ENCODE measurements around the gene ALS2CL. TPM values are rescaled to one million over a fixed set of nuclear protein-coding genes. Genes with fewer than 3 reads are reported as not detected.

Gene ALS2CL
- total RNA-seq, 1 donor from 2014 or later, result 13.5 TPM

DNA sequence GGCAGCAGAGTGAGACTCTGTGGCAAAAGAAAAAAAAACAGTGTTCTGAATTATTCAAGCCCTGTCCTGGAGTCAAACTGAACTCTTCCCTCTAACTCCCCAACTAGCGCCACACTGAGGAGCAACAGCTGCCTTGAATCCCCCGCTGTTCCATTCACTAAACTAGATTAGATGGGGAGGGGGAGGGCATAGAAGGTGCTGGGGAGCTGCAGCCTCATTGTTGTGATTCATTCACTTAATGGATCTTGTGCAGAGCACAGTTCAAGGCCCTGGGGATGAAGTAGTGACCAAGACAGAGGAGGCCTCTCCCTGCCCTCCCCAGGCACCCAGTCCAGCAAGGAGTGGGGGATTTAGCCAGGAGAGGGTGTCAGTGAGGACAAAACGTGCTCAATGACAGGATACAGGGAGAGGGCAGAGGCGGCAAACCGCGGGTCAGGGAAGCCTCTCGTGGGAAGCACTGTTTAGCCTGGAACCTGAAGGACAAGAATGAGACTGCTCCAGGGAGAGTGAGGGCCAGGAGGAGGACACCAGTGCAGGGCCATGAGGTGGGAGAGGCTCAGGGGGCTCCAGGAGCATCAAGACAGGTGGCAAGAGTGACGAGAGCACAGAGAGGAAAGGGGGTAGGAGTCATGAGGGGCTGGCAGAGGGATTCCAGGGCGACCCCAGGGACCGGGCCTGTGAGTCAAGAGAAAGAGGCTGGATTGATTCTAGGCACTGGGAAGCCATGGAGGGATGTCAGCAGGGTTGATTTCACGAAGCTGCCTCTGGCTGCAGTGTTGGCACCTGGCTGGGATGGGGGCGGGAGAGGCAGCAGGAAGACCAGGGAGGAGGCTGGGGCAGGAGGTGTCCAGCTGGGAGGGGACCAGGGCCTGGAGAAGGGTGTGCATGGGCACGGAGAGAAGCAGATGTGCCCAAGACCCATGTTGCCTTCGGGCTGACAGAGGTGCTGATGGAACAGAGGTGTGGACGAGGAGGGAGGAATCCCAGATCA is 31.4 kb downstream of the ALS2CL start:
- no peak for TF ChIP-seq EZH2 (IDR thresholded peaks at IDR 0.05; ENCODE audit: insufficient read depth, low read length)
- TF ChIP-seq, protein P1, sequence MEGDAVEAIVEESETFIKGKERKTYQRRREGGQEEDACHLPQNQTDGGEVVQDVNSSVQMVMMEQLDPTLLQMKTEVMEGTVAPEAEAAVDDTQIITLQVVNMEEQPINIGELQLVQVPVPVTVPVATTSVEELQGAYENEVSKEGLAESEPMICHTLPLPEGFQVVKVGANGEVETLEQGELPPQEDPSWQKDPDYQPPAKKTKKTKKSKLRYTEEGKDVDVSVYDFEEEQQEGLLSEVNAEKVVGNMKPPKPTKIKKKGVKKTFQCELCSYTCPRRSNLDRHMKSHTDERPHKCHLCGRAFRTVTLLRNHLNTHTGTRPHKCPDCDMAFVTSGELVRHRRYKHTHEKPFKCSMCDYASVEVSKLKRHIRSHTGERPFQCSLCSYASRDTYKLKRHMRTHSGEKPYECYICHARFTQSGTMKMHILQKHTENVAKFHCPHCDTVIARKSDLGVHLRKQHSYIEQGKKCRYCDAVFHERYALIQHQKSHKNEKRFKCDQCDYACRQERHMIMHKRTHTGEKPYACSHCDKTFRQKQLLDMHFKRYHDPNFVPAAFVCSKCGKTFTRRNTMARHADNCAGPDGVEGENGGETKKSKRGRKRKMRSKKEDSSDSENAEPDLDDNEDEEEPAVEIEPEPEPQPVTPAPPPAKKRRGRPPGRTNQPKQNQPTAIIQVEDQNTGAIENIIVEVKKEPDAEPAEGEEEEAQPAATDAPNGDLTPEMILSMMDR (IDR thresholded peaks at IDR 0.05; ENCODE audit: insufficient read depth, low read depth, low read length), result no peak
- Mint-ChIP-seq H3K27ac (ENCODE audit: unreplicated experiment) (no peak overlapping the region), H3K4me1 (ENCODE audit: low read depth, unreplicated experiment) (peaks cover 26% of the 10 kb centered on the region), H3K9me3 (ENCODE audit: unreplicated experiment) (peaks cover 3% of the 10 kb centered on the region), H3K36me3 (ENCODE audit: low read depth, unreplicated experiment) (no peaks in the 10 kb centered on the region), H3K27me3 (ENCODE audit: low read depth, unreplicated experiment) (peaks cover 45% of the 10 kb centered on the region), H3K4me3 (ENCODE audit: unreplicated experiment) (no peak overlapping the region)
- H3K36me3 ChIP-seq (ENCODE audit: insufficient read depth, low read length), result no peaks in the 10 kb centered on the region
- no peak overlapping the region for H3K4me2 ChIP-seq (ENCODE audit: low read length)
- no peak overlapping the region for H2AFZ ChIP-seq (ENCODE audit: low read depth, low read length)
- DNase-seq (ENCODE audit: low read depth) (no peak), FAIRE-seq (no peak)
- no peaks in the 10 kb centered on the region for H3K79me2 ChIP-seq (ENCODE audit: insufficient read depth, low read length)
- H4K20me1 ChIP-seq (ENCODE audit: insufficient read depth, low read length), result no peaks in the 10 kb centered on the region
- H3K9ac ChIP-seq (ENCODE audit: low read length), result no peak overlapping the region
- no peaks in the 10 kb centered on the region for H3K9me3 ChIP-seq (ENCODE audit: insufficient read depth, low read depth, low read length)
- H3K27me3 ChIP-seq (ENCODE audit: insufficient read depth, low read length), result no peaks in the 10 kb centered on the region
- no peak overlapping the region for H3K4me3 ChIP-seq (ENCODE audit: insufficient read depth, low read depth, low read length)
- peaks cover 10% of the 10 kb centered on the region for H3K4me1 ChIP-seq (ENCODE audit: insufficient read depth, low read length)
- no peak overlapping the region for H3K27ac ChIP-seq (ENCODE audit: low read depth, low read length)

DNA sequence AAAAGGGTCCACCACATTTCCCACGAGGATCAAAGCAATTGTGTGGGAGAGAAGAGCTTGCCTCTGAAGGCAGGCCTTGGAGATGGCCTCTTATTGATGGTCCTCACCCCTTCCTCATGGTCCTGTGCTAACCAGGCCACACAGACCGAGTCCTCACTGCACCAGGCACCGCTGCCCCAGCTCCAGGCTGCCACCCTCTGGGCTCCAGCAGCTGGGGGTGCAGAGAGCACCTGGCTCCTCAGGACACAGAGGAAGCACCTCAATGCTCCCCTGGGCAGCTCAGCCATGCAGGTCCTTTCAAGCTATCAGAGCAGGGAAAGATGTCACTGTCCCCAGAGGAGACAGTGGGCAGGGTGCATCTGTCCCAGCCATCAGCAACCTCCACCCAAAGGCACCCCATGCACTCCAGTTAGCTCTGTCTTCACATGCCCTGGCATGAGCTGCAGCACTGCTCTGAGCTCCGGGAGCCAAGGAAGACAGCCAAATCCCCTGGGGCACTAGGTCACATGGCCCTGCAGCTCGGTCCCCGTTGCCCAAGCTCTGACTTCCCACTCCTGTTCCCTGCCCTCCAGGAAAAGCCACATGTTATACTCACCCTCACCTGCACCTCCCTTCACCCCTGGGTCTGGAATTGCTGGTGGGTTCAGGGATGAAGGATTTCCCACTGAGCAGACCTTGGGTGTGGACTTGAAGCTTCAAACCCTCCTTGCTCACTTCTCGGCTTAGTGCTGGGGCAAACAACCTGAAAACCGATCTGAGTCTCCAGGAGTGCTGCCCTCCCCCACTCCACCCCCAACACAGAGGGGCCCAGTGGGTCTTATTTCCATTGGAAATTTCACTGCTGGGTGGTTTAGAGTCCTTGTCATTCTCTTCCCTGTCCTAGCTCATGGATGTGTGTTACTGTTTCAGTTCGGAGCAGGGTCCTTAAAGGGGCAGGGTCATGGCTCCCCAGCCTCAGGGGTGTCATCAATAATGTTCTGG is 32.6 kb downstream of the ALS2CL start:
- Mint-ChIP-seq H3K27ac (ENCODE audit: unreplicated experiment) (peak overlapping the region; percentile 2), H3K4me3 (ENCODE audit: unreplicated experiment) (no peak overlapping the region), H3K36me3 (ENCODE audit: low read depth, unreplicated experiment) (no peaks in the 10 kb centered on the region), H3K9me3 (ENCODE audit: unreplicated experiment) (peaks cover 3% of the 10 kb centered on the region), H3K27me3 (ENCODE audit: low read depth, unreplicated experiment) (peaks cover 37% of the 10 kb centered on the region), H3K4me1 (ENCODE audit: low read depth, unreplicated experiment) (peaks cover 26% of the 10 kb centered on the region)
- no peak for FAIRE-seq
- no peak for TF ChIP-seq EZH2 (IDR thresholded peaks at IDR 0.05; ENCODE audit: insufficient read depth, low read length)
- Histone ChIP-seq H4K20me1 (ENCODE audit: insufficient read depth, low read length) (no peaks in the 10 kb centered on the region), H2AFZ (ENCODE audit: low read depth, low read length) (no peak overlapping the region), H3K79me2 (ENCODE audit: insufficient read depth, low read length) (no peaks in the 10 kb centered on the region), H3K9ac (ENCODE audit: low read length) (no peak overlapping the region), H3K4me2 (ENCODE audit: low read length) (no peak overlapping the region), H3K36me3 (ENCODE audit: insufficient read depth, low read length) (no peaks in the 10 kb centered on the region), H3K9me3 (ENCODE audit: insufficient read depth, low read depth, low read length) (no peaks in the 10 kb centered on the region), H3K27me3 (ENCODE audit: insufficient read depth, low read length) (peaks cover 2% of the 10 kb centered on the region), H3K4me3 (ENCODE audit: insufficient read depth, low read depth, low read length) (no peak overlapping the region), H3K4me1 (ENCODE audit: insufficient read depth, low read length) (peaks cover 10% of the 10 kb centered on the region), H3K27ac (ENCODE audit: low read depth, low read length) (no peak overlapping the region)
- DNase-seq (ENCODE audit: low read depth), result no peak

DNA sequence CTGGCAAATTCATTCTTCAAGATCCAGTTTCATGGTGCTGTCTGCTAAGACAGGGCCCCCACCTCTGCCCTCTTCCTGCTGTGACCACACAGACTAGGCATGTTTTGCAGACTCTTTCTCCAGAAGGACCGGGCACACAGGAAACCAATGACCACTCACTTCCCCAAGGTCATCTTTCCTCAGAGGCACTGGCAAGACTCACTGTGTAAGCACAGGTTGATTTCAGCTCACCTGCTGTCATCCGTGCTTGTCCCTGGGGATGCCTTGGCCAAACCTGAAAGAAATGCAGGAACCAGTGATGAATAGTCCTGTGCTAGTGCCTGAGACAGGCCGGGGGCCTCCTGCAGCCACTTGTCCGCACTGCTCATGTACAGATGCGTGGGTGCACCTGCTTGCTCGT is 33.5 kb downstream of the ALS2CL start:
- H3K27ac ChIP-seq (ENCODE audit: low read depth, low read length), result no peak overlapping the region
- no peaks in the 10 kb centered on the region for H3K36me3 ChIP-seq (ENCODE audit: insufficient read depth, low read length)
- Mint-ChIP-seq H3K4me3 (ENCODE audit: unreplicated experiment) (no peak overlapping the region), H3K9me3 (ENCODE audit: unreplicated experiment) (peaks cover 3% of the 10 kb centered on the region), H3K27ac (ENCODE audit: unreplicated experiment) (no peak overlapping the region), H3K36me3 (ENCODE audit: low read depth, unreplicated experiment) (no peaks in the 10 kb centered on the region), H3K4me1 (ENCODE audit: low read depth, unreplicated experiment) (peaks cover 26% of the 10 kb centered on the region), H3K27me3 (ENCODE audit: low read depth, unreplicated experiment) (peaks cover 30% of the 10 kb centered on the region)
- no peak for FAIRE-seq
- no peaks in the 10 kb centered on the region for H4K20me1 ChIP-seq (ENCODE audit: insufficient read depth, low read length)
- DNase-seq (ENCODE audit: low read depth), result no peak
- no peak overlapping the region for H3K9ac ChIP-seq (ENCODE audit: low read length)
- no peak overlapping the region for H2AFZ ChIP-seq (ENCODE audit: low read depth, low read length)
- no peak overlapping the region for H3K4me3 ChIP-seq (ENCODE audit: insufficient read depth, low read depth, low read length)
- H3K79me2 ChIP-seq (ENCODE audit: insufficient read depth, low read length), result no peaks in the 10 kb centered on the region
- peaks cover 6% of the 10 kb centered on the region for H3K27me3 ChIP-seq (ENCODE audit: insufficient read depth, low read length)
- no peaks in the 10 kb centered on the region for H3K9me3 ChIP-seq (ENCODE audit: insufficient read depth, low read depth, low read length)
- TF ChIP-seq EZH2 (IDR thresholded peaks at IDR 0.05; ENCODE audit: insufficient read depth, low read length), result no peak
- TF ChIP-seq, protein P1 (IDR thresholded peaks at IDR 0.05; ENCODE audit: insufficient read depth, low read depth, low read length), result no peak
- no peak overlapping the region for H3K4me2 ChIP-seq (ENCODE audit: low read length)
- peaks cover 10% of the 10 kb centered on the region for H3K4me1 ChIP-seq (ENCODE audit: insufficient read depth, low read length)

All from astrocyte (in vitro differentiated cells and primary cell).